GM21381 (cell line): ENCODE results near the gene EOMES.
A peak's percentile ranks its signal among the peaks of the same experiment; 100 is the strongest.

Source experiments
- ATAC-seq: cut with Tn5 transposase; IDR thresholded peaks from one replicate; pipeline ENCODE4 v1.9.1; 2021; ENCODE audit warnings: mild to moderate bottlenecking, moderate library complexity; ENCODE audit not compliant: unreplicated experiment

The EOMES gene

DNA sequence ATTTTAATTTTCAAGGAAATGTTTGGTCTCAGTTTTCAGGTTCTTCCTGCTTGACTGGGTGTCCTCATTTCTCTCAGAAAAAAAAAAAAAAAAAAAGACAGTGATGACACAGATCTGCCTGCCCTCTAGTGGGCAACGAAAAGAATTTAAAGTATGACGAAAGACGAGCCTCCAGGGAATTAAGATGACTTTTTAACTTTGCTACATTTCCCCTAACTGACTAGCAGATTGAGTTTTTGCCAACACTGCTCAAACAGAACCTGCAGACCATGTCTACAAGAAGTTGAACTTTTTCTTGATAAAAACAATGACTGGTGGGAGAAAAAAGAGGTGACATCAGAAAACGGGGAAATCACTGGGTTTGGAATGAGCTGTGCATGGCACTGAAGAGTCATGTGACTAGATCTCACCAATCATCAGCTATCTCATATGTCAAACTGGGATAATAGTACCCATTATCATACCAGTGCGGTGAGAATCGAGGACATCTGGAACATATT, 40.8 kb downstream of the EOMES start:
- ATAC-seq: peak; percentile 71

GRCh38 chr3:27680517-27681246, 41.4 kb downstream of the EOMES start:
- peak; percentile 22 for ATAC-seq

GRCh38 chr3:27679691-27680090, 42.4 kb downstream of the EOMES start:
- ATAC-seq: no peak

GRCh38 chr3:27678234-27678633, 43.9 kb downstream of the EOMES start:
- ATAC-seq: no peak

GRCh38 chr3:27677565-27677964, 44.6 kb downstream of the EOMES start:
- no peak for ATAC-seq

- ATAC-seq: no peak
Measured at GRCh38 chr3:27675287-27675686, 46.8 kb downstream of the EOMES start.

GRCh38 chr3:27673701-27674100, 48.4 kb downstream of the EOMES start:
- no peak for ATAC-seq

DNA sequence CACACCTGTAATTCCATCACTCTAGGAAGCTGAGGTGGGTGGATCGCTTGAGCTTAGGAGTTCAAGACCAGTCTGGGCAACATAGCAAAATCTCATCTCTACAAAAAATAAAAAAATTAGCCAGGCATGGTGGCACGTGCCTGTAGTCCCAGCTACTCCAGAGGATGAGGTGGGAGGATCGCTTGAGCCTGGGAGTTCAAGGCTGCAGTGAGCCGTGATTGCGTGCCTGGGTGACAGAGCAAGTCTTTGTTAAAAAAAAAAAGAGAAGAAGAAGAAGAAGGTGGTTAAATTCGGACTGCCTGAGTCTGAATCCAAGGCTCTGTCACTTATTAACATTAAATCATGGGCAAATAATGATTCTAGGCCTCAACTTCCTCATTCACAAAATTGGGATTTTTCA, 51.0 kb downstream of the EOMES start:
- no peak for ATAC-seq

DNA sequence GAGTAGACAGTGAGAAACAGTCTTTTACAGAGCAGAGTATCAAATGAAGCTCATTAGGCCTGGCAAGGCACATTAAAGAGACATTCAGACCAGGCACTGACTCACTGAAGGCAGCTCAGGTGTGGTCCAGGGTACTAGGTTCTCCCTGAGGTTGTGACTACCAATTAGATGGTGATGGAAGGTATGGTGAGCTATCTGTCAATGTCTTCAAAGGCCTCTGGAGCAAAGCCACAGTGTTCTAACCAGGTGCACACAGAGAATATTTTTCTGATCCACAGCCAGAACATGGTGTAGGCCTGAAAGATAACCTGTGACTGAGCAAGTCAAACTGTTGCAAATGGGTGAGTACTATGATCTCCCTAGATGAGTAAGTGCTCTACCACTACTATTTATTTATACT, 51.5 kb downstream of the EOMES start:
- no peak for ATAC-seq

- peak; percentile 61 for ATAC-seq
Measured at GRCh38 chr3:27669591-27669990, 52.5 kb downstream of the EOMES start.

- ATAC-seq: no peak
Measured at GRCh38 chr3:27667751-27668150, 54.4 kb downstream of the EOMES start.

GRCh38 chr3:27666708-27667107, 55.4 kb downstream of the EOMES start:
- peak; percentile 27 for ATAC-seq

DNA sequence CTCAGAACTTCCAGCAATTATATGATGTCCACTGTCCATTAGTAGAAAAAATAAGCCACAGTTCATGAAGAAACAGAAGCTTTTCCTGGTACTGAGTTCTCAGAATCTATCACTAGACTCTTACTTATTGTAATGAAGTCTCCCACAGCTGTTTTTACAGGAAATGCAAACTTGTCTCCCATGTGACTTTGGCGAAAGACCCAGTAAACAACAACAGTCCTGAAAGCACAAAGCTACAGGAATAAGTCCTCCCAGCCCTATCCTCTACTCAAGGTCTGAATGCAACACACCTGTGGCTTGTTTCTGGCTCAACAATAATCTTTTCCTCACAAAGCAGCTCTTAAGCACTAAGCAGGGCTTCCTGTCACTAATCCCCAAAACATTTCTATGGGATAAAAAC, 55.9 kb downstream of the EOMES start:
- ATAC-seq: peak; percentile 34
